Measurements from ENCODE around the gene ATXN2L. TPM values are rescaled to one million over a fixed set of nuclear protein-coding genes. Genes with fewer than 3 reads are reported as not detected.

ATXN2L gene
- total and polyA plus RNA-seq, 10 of the 15 experiments (the other 5 are each of a cell fraction or from before 2014, with no cell fraction given) = 3.5 to 210 (median 61.1) TPM

- TF ChIP-seq RCOR1 (conservative IDR thresholded peaks at IDR 0.05; ENCODE audit: low read depth, low read length) (peak; percentile 60; the same call in 1 of the 2 replicates), CUX1 (IDR thresholded peaks at IDR 0.05; ENCODE audit: insufficient replicate concordance, low read depth, low read length) (no peak)
Observed at GRCh38 chr16:28846080-28846932, 23.5 kb downstream of the ATXN2L start, which contains the start of gene TUFM (continued).

- Histone ChIP-seq H3K4me1 (ENCODE audit: control insufficient read depth, insufficient read depth, low read length) (peaks cover 9% of the 10 kb centered on the region), H2AFZ (ENCODE audit: control insufficient read depth, low read depth, low read length) (peak overlapping the region; percentile 61), H3K4me3 (peak overlapping the region; percentile 83), H3K36me3 (ENCODE audit: control insufficient read depth in 2 of 2, insufficient read depth in 2 of 2, low read length in 1 of 2) (peaks cover 9 to 10% of the 10 kb centered on the region in 2 experiments; a peak in 3 of 4 replicates), H3K9ac (ENCODE audit: control insufficient read depth, insufficient read depth, low read length) (peak overlapping the region; percentile 80), H3K27ac (ENCODE audit: control insufficient read depth, insufficient read depth) (peak overlapping the region; percentile 51), H3K4me2 (ENCODE audit: control insufficient read depth, insufficient read depth) (peak overlapping the region; percentile 65), H3K9me3 (replicated peaks; ENCODE audit: control insufficient read depth, insufficient read depth, low read length) (no peaks in the 10 kb centered on the region), H4K20me1 (ENCODE audit: control insufficient read depth, insufficient read depth) (no peaks in the 10 kb centered on the region), H3K27me3 (replicated peaks in 1 of 2; ENCODE audit: control insufficient read depth in 2 of 2, insufficient read depth in 2 of 2, low read length in 1 of 2) (no peaks in the 10 kb centered on the region), H3K79me2 (ENCODE audit: control insufficient read depth, insufficient read depth, low read length) (peaks cover 23% of the 10 kb centered on the region)
- in situ Hi-C loops (cut with MboI) = no loop called here
- SMC1A ChIA-PET (ENCODE audit: uncharacterized antibody, unreplicated experiment) = interaction anchor here (0.6 to 4.1 kb wide), 8 partner anchors 12 to 107 kb away, joined by 3 to 27 read pairs (median 9); partner anchors contain the start of genes CD19, RABEP2 and SH2B1
- FAIRE-seq (no peak), DNase-seq (ENCODE audit: low read depth, low spot score) (no peak), ATAC-seq (peak; percentile 56)
- intact Hi-C loops (cut with micrococcal nuclease; ENCODE audit: unreplicated experiment) = loop anchor here (1.0 to 2.0 kb wide), 4 partner anchors 18 to 78 kb away; partner anchors contain the start of genes ATP2A1 and RABEP2
- POLR2A ChIA-PET = interaction anchor here (0.7 to 4.9 kb wide), 8 partner anchors 16 to 85 kb away, joined by 3 to 43 read pairs (median 4); partner anchors contain the start of genes ATXN2L, CD19, RABEP2 and SH2B1
- CTCF ChIA-PET = interaction anchor here (0.6 to 4.0 kb wide), 12 partner anchors 8 to 98 kb away, joined by 3 to 21 read pairs (median 4); partner anchors contain the start of gene SH2B1
- TSS peak; percentile 73 for BruUV-seq (replicated peaks)
- WGBS (ENCODE audit: insufficient coverage, insufficient replicate concordance, low lambda C conversion rate, missing lambda C conversion rate) = 3% methylated on average over 5 of the region's 5 CpGs
- RAD21 ChIA-PET (ENCODE audit: unreplicated experiment) = interaction anchor here (0.9 to 3.6 kb wide), 9 partner anchors 17 to 102 kb away, joined by 3 to 22 read pairs (median 5); partner anchors contain the start of genes ATXN2L, CD19 and SH2B1
- TF ChIP-seq CEBPB (IDR thresholded peaks at IDR 0.05; ENCODE audit: borderline replicate concordance in 1 of 2, low read depth in 2 of 2, low read length in 2 of 2) (no peak), PKNOX1 (IDR thresholded peaks at IDR 0.05) (peak; percentile 75), PBX3 (IDR thresholded peaks at IDR 0.05; ENCODE audit: insufficient replicate concordance, low read depth, low read length) (peak; percentile 55), MLLT1 (IDR thresholded peaks at IDR 0.05) (no peak)
Observed at GRCh38 chr16:28846933-28847273, 24.1 kb downstream of the ATXN2L start.

Data from GM12878 (cell line).